Gastroesophageal sphincter (tissue), 4 donors: Measurements from ENCODE around the gene BMI1. TPM values are rescaled to one million over a fixed set of nuclear protein-coding genes. Genes with fewer than 3 reads are reported as not detected.
A peak's percentile ranks its signal among the peaks of the same experiment; 100 is the strongest.

Experiments used
- ATAC-seq: fragments of 150-250 bp; one replicate; pipeline ENCODE4 v1.9.1; 2016; ENCODE audit warnings: mild to moderate bottlenecking, moderate library complexity
- H3K27ac ChIP-seq, 4 donors: fragments of 200-600 bp; sonication (generic) in 3 of 4; 1 replicate in 3 of 4; 2 replicates in 1 of 4; pipeline ENCODE4 v1.5.1; 2016 to 2019
- H3K27me3 ChIP-seq: fragments of 200-600 bp; sonication (generic); one replicate; pipeline ENCODE4 v1.5.1; 2019
- H3K36me3 ChIP-seq, 2 donors: fragments of 200-600 bp; sonication (generic); one replicate each; pipeline ENCODE4 v1.5.1; 2019; ENCODE audit warnings: control low read depth in 1 of 2
- H3K4me1 ChIP-seq, 3 donors: fragments of 200-600 bp; sonication (generic); 1 replicate in 2 of 3; 2 replicates in 1 of 3; pipeline ENCODE4 v1.5.1; 2016 to 2019; ENCODE audit warnings: control low read depth in 2 of 3
- H3K4me3 ChIP-seq, 2 donors: fragments of 200-600 bp; sonication (generic); one replicate each; pipeline ENCODE4 v1.5.1; 2019; ENCODE audit warnings: mild to moderate bottlenecking in 1 of 2, moderate library complexity in 1 of 2
- H3K9me3 ChIP-seq, 3 donors: fragments of 200-600 bp; sonication (generic); one replicate each; pipeline ENCODE4 v1.5.1; 2017 to 2019; ENCODE audit warnings: control low read depth in 2 of 3
- CTCF ChIP-seq, 4 experiments: fragments of 200-600 bp in 2 of 4; fragments of 450-650 bp in 2 of 4; sonication (generic) in 1 of 4; IDR thresholded peaks; one replicate each; pipeline ENCODE4 v1.5.1; 2017 to 2019; ENCODE audit warnings: antibody characterized with exemption in 4 of 4, mild to moderate bottlenecking in 2 of 4, moderate library complexity in 2 of 4
- EP300 ChIP-seq: sonication (generic); formaldehyde crosslinking; IDR thresholded peaks from one replicate; pipeline ENCODE4 v1.6.1; 2017; ENCODE audit warnings: antibody characterized with exemption, mild to moderate bottlenecking
- POLR2A ChIP-seq, 2 donors: fragments of 450-650 bp; IDR thresholded peaks; one replicate each; pipeline ENCODE4 v1.6.1; 2017; ENCODE audit warnings: antibody characterized with exemption in 2 of 2, mild to moderate bottlenecking in 2 of 2, moderate library complexity in 1 of 2
- POLR2AphosphoS5 ChIP-seq: sonication (generic); formaldehyde crosslinking; IDR thresholded peaks from one replicate; pipeline ENCODE4 v1.6.1; 2017; ENCODE audit warnings: antibody characterized with exemption
- WGBS, 2 donors: methylation state at CpG; one replicate each; pipeline ENCODE4 v1.1.5; 2018; ENCODE audit warnings: low coverage in 1 of 2; 5-methylcytosine and 5-hydroxymethylcytosine counted together
- total RNA-seq, 4 donors: library from RNA; depleted of rRNA; stranded (reverse); fragments of >200 nt; gene quantifications; one replicate each; pipeline ENCODE4 v1.1.0, GENCODE V29; 2016

The BMI1 gene
- total RNA-seq, 4 donors from 2014 or later: 70.5 to 108 (median 94.3) TPM

DNA sequence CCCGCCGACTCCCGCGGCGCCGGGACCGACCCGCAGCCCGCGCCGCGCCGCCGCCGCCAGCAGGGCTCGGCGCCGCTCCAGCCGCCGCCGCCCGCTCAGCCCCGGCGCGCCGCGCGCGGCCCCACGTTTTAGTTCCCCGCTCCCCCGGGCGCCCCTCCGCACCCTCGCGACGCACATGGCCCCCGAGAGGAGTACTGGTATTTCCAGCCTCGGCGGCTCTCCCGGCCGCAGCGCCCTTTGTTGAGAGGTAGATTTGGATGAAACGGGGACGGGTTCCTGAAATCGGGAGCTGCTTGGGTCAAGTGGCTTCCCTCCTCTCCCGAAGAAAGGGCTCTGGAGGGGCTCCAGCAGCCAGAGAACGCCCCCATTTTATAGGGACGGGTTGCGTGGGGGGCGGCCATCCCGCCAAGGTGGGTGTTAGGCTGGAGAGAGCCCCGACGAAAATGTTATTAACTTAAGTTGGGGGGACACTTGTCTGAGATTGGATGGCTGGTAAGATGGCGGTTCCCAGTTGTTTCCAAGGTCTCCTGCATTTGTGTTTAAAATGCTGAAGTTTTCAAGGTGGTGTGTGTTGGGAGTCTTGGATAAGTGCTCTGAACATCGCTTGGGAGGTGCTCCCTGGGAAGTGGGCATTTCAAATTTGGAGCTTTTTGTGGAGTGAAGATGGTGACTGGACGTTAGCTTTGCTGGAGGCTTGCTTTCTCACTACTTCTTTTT, 1.2 kb downstream of the BMI1 start:
- Histone ChIP-seq H3K4me3 (peak overlapping the region; percentile 85 to 86), H3K27me3 (no peaks in the 10 kb centered on the region), H3K36me3 (peaks cover 0 to 7% of the 10 kb centered on the region in 2 donors), H3K4me1 (peaks cover 10 to 77% (median 26%) of the 10 kb centered on the region in 3 donors), H3K9me3 (no peaks in the 10 kb centered on the region), H3K27ac (peak overlapping the region in 3 of 4 donors; percentile 40 to 78 (median 44))
- 5 to 8% methylated on average over 8 to 9 of the region's 57 CpGs for WGBS, 2 donors
- TF ChIP-seq CTCF (IDR thresholded peaks at IDR 0.05) (no peak), EP300 (no peak), POLR2A (IDR thresholded peaks at IDR 0.05) (no peak), POLR2AphosphoS5 (no peak)
- ATAC-seq: no peak

GRCh38 chr10:22322641-22323160, 1.8 kb downstream of the BMI1 start:
- Histone ChIP-seq H3K36me3 (peaks cover 0 to 13% of the 10 kb centered on the region in 2 donors), H3K27me3 (no peaks in the 10 kb centered on the region), H3K4me3 (peak overlapping the region; percentile 85 to 86), H3K4me1 (peaks cover 10 to 71% (median 26%) of the 10 kb centered on the region in 3 donors), H3K9me3 (no peaks in the 10 kb centered on the region), H3K27ac (peak overlapping the region in 1 of 4 donors; percentile 78)
- no peak for ATAC-seq
- TF ChIP-seq POLR2A (IDR thresholded peaks at IDR 0.05) (no peak), CTCF (IDR thresholded peaks at IDR 0.05) (no peak), POLR2AphosphoS5 (no peak), EP300 (no peak)
- WGBS, 2 donors: 72 to 73% methylated on average over 5 of the region's 5 CpGs

- WGBS, 2 donors: 73 to 88% methylated on average over 3 to 5 of the region's 5 CpGs
- no peaks in the 10 kb centered on the region for H3K9me3 ChIP-seq
- H3K4me3 ChIP-seq: no peak overlapping the region
- peaks cover 0 to 24% of the 10 kb centered on the region in 2 donors for H3K36me3 ChIP-seq
- H3K27me3 ChIP-seq: no peaks in the 10 kb centered on the region
- H3K4me1 ChIP-seq: peaks cover 10 to 61% (median 26%) of the 10 kb centered on the region in 3 donors
- ATAC-seq: no peak
- no peak overlapping the region for H3K27ac ChIP-seq
- TF ChIP-seq EP300 (no peak), POLR2AphosphoS5 (no peak), POLR2A (IDR thresholded peaks at IDR 0.05) (no peak), CTCF (IDR thresholded peaks at IDR 0.05) (no peak)
Observed at GRCh38 chr10:22323538-22324305, 2.8 kb downstream of the BMI1 start.

DNA sequence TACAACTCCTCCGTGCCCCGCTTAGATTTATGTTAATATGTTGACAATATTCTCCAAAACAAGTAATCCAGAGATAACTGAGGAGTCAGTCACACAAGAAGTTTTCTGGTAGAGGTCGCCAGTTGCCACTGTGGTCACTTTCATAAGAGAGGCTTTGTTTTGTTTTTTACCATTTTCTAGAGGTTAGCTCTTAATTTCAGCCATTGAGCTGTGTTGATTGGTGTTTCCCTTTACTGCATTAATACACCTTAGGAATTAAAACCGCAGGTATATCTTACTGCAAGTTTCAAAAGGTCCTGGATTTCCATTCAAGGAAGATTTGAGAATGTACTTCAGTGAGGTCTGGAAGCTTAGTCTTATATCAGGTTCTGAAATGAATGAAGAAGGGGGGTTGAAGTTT, 3.5 kb downstream of the BMI1 start:
- TF ChIP-seq POLR2AphosphoS5 (no peak), EP300 (no peak), CTCF (IDR thresholded peaks at IDR 0.05) (no peak), POLR2A (IDR thresholded peaks at IDR 0.05) (no peak)
- Histone ChIP-seq H3K36me3 (peaks cover 0 to 31% of the 10 kb centered on the region in 2 donors), H3K4me3 (peak overlapping the region in 1 of 2 donors; percentile 62), H3K9me3 (no peaks in the 10 kb centered on the region), H3K27me3 (no peaks in the 10 kb centered on the region), H3K27ac (peak overlapping the region in 1 of 4 donors; percentile 77), H3K4me1 (peaks cover 10 to 54% (median 26%) of the 10 kb centered on the region in 3 donors)
- WGBS, 2 donors: 73 to 84% methylated on average over 4 of the region's 4 CpGs
- no peak for ATAC-seq
